ENCODE data around the gene ITPRIPL2.

ITPRIPL2 gene

DNA sequence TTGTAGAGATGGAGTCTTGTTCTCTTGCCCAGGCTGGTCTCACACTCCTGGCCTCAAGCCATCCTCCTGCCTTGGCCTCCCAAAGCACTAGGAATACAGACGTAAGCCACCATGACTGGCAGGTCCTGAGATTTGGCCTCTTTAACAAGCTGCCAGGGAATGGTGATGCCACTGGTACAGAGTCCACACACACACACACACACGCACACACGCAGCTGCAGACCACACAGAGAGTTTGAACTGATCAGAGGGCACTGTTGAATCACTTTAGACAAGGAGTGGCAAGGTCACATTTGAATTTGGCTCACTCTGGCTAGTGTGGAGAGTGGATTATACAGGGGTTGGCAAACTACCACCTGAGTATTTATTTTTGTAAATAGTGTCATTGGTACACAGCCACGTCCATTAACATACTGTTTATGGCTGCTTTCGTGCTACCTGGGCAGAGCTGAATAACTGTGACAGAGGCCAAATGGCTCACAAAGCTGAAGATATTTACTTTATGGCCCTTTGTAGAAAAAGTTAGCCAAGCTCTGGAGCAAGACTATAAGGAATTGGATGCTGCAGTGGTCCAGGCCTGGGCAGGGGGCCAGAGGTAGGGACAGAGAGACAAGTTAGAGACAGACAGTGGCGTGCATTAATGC is 9.9 kb downstream of the ITPRIPL2 start:
- DNase-seq (ENCODE audit: low read depth), result no peak

DNA sequence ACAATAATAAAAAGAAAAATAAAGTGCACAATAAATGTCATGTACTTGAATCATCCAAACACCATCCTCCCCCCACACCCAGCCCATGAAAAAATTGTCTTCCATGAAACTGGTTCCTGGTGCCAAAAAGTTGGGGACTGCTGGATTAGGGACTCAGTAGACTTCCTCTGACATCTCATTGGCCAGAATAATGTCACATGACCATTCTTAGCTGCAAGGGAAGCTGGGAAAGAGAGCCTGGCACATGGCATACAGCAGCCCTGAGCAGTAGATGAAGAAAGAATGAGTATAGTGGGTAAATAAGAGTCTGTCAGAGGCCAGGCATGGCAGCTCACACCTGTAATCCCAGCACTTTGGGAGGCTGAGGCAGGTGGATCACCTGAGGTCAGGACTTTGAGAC is 12.5 kb downstream of the ITPRIPL2 start:
- DNase-seq (ENCODE audit: low read depth), result no peak

DNA sequence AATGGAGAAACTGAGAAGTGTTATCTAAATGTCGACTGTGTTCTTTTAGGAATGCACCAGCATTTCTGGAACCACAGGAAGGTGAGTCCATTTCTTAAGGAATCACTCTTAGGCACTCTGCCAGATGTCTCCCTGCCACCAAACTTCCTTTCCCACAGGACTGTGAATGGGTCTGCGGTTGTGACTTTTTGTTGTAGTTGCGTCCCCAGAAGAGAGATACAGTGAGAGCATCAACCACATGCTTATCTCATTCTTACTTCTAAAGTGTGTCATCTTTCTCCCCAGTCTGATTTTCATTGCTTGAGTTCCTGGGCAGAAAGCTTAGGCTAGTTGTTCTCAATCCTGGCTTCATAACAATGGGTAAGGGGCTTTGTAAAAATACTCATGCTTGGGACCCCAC is 13.4 kb downstream of the ITPRIPL2 start:
- no peak for DNase-seq (ENCODE audit: low read depth)

DNA sequence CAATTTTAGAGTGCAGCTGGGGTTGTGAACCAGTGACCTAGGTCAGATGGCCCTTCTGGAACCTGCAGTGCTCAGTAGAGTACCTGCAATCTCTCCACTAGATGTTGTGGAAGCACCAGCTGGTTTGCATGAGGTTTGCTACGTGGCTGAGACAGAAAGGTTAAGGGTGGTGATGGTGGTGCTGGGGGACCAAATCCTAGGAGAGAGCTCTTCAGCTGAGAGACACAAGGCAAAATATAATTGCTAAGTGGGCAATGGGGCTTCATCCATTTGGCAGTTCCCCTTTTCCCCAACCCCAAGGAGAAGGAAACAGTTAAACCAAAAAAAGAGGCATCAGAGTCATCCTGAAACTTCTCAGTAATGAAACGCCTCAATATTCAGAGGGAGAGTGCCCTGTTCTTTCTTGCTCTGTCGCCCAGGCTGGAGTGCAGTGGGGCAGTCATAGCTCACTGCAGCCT is 13.9 kb downstream of the ITPRIPL2 start:
- DNase-seq (ENCODE audit: low read depth), result no peak

DNA sequence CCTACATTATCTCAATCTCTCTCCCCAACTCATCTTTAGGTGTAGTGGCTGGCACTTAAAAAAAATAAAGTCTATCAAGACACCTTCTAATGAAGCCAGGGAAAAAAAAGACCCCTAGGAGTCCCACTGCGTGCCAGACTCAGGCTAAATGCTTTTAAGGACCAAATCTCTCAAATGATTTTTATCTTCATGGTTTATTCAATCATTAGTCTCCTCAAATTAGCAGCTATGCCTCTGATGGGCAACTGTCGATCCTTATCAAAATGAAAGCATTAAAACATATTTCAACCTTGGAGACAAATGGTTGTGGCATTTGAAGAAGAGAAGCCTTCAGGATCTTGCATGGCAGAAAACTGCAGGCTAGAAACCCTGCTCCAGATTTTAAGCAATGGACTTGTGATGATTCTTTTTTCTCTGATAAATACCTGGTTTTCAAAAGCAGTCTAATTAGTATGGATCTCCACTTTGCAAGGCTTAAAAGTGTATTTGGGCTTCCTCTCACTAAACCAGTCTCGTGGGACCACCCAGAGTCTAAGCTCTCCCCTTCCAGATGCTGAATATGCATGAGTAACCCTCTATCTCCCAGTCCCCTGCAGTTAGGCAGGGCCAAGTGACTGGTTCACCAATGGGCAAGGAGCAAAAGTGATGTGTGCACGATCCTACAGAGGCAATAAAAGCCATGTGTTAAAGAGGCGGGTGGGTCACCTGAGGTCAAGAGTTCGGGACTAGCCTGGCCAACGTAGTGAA is 14.9 kb downstream of the ITPRIPL2 start:
- no peak for DNase-seq (ENCODE audit: low read depth)

DNA sequence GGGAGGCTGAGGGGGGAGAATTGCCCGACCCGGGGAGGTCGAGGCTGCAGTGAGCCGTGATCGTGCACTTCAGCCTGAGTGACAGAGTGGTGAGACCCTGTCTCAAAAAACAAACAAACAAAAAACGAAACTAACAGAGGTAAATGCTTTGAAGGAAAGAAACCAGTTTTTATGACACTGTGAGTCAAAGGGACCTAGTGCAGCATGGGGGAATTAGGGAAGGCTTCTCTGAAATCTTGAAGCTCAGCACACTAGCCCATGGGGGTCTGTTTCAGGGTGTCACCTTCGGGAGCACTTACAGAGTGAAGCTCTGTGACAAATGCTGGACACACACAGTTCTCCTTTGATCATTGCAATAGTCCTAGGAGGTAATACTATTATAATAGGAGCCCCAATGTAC is 16.6 kb downstream of the ITPRIPL2 start:
- no peak for DNase-seq (ENCODE audit: low read depth)

DNA sequence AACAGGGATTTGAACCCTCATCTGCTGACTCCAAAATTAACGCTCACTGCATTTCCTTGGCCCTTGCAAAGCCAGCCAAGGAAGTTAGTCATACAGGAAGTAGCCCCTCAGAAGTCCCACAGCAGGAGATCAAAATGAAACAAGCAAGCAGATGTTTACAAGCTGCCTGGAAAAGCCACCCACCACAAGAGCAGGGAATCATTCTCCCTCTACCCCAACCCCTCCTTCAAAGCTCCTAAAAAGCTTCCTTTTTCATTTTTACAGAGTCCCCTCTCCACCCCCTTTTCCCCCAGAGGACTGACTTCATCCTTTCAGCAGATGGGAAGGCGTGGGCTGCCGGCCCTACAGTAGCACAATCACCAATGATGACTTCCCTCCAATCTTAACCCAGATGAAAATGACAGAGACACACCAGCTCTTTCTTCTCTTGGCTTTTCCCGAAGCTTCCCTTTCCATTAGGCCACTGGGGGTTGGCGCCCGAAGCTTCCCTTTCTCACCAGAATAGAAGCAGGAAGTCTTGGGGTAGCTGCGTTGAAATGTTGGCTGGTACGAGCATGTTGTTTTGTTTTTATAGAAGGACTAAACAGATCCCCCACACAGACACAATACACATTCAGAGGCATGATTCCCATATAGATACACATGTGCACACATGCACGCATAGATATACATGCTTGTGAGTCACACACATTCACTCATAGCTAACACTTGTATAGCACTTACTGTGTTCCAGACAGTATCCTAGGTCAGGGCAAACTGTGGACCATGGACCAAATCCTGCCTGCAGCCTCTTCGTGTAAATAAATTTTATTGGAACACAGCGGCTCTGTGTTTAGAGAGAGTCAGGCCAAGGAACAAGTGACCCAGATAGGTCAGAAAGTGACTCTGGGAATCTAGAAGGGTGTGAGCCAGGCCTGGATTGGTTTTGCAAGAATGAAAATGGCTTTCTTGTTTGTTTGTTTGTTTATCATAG is 17.4 kb downstream of the ITPRIPL2 start:
- no peak for DNase-seq (ENCODE audit: low read depth)

DNA sequence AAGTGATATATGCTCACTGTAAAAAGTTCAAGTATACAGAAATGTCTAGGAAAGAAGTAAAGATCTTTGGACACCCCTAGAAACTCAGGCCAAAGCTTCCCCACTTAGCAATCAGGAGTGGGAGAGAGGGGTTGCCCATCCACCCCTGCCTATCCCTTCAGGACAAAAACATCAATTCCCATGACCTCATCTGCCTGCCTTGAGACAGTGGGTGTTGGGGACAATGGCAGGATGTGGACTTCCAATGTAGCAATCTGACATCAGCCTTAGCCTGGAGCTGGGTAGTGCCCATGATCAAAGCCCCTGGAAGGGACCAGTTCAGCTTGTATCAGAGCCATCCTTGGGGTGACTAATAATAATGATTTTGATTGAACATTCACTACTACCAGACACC is 18.1 kb downstream of the ITPRIPL2 start:
- no peak for DNase-seq (ENCODE audit: low read depth)

DNA sequence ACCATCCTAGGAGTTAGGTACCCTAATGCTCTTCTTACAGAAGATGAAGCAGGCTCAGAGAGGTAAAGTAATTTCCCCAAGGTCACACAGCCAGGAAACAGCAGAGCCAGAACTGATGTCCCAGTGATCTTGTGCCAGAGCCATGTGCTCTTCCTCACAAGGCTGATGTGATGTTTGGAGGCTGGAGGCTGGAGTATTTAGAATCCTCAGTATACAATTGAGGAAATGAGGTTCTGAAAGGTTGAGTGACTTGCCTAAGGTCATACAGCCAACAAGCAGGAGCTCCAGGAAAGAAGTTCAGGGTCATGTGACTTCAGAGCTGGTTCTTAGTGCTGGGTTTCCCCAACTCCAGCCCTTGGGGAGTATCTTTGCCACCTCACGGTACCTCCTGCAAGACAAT is 18.5 kb downstream of the ITPRIPL2 start:
- no peak for DNase-seq (ENCODE audit: low read depth)

DNA sequence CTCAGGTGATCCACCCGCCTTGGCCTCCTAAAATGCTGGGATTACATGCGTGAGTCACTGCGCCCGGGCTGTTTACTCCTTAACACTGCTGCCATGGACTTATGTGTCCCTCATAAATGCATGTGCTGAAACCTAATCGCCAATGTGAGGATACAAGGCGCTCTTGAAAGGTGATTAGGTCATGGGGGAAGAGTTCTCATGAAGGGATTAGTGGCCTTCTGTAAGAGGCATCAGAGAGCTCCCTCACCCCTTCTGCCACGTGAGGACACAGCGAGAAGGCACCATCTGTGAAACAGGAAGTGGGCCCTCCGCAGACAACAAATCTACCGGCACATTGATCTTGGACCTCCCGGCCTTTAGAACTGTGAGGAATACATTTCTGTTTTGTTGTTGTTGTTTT is 19.1 kb downstream of the ITPRIPL2 start:
- DNase-seq (ENCODE audit: low read depth), result no peak

DNA sequence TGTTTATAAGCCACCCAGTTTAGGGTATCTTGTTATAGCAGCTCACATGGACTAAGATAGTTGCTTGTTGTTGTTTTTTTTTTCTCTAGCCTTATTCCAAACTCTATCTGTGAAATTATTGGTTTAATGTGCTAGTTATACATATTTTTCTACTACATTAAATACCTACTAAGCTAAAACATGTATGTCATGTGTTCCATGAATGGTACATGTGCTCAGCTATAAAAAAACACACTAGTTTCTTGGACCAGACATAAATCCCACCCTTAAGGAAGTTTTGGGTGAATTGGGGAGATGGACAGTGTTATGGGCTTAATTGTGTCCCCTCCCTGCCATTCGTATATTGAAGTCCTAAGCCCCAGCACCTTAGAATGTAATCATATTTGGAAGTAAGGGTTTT is 19.8 kb downstream of the ITPRIPL2 start:
- DNase-seq (ENCODE audit: low read depth), result no peak

DNA sequence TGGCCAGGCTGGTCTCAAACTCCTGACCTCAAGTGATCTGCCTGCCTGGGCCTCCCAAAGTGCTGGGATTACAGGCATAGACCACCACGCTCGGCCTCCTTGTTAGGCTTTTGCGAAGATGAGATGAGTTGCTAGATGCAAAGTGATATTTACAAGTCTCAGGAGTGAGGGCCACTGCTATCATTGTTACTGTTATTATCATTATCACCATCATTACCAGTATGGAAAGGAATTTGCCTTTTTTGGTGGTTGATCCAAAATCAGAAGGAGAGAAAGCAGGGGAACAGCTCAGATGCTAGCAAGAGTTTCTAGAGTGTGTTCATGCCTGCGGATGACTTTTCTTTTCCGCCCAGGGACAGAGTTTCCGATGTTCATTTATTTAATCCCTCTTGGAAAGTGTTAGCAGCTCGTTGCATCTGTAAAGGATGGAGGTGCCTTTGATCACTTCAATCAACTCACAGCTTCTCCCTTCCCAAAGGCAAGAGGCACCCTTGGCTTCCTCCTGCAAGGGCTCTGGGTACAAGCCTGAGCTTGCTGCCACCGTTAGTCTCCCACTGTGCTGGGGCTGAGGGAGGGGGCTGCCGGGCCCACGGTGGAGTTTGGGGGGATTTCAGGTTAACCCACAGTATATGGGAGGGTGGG is 21.6 kb downstream of the ITPRIPL2 start:
- DNase-seq (ENCODE audit: low read depth), result no peak

DNA sequence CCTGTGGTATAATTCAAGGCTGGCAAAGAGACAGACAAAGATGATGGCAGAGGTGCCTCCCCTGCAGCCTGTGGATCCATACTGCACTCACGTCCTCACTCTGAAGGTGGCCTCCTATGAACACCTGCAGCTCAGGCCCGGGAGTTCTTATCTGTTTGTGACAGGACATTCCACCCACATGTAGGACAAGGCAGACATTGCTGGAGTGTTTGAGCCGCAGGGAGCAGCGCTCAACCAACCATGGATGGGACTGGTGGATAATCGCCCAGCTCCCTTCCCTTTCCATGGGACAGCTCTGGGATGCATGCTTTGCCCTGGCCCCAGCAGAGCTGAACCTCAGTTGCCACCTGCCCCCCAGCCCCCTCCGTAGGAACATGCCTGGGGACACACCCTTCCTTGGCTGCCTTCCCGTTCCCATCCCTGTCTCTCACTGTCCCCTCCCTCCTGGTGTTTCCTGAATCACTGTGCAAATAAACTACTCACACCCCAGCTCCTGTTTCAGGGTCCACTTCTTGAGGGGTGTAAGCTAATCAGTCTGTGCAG is 22.2 kb downstream of the ITPRIPL2 start:
- no peak for DNase-seq (ENCODE audit: low read depth)

DNA sequence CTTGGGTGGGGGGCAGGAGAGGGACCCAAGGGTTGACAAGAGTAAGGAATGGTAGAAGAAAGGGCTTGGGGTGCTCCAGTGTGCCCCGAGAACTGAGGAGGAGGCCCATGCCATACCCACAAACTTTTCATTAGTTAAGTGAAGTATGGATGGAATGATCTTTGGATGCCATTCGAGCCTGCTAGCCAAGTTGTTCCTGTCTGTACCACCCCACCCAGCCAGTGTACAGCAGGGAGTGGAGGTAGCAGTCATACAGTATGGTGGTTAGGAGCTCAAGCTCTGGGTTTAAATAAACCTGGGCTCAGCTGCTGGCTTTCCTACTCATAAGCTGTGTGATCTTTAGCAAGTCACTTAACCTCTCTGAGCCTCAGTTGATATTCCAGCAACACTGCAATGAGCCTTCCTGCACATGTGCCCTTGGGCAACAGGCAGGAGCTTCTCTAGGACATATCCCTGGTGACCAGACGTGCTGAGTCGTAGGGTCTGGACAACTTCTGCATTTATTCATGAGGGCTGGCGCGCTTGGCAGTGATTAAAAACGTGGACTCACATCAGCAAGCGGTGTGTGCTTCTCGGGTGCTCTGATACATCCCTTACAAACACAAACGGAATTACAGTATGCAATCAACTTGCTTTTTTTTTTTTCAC is 22.9 kb downstream of the ITPRIPL2 start:
- no peak for DNase-seq (ENCODE audit: low read depth)

DNA sequence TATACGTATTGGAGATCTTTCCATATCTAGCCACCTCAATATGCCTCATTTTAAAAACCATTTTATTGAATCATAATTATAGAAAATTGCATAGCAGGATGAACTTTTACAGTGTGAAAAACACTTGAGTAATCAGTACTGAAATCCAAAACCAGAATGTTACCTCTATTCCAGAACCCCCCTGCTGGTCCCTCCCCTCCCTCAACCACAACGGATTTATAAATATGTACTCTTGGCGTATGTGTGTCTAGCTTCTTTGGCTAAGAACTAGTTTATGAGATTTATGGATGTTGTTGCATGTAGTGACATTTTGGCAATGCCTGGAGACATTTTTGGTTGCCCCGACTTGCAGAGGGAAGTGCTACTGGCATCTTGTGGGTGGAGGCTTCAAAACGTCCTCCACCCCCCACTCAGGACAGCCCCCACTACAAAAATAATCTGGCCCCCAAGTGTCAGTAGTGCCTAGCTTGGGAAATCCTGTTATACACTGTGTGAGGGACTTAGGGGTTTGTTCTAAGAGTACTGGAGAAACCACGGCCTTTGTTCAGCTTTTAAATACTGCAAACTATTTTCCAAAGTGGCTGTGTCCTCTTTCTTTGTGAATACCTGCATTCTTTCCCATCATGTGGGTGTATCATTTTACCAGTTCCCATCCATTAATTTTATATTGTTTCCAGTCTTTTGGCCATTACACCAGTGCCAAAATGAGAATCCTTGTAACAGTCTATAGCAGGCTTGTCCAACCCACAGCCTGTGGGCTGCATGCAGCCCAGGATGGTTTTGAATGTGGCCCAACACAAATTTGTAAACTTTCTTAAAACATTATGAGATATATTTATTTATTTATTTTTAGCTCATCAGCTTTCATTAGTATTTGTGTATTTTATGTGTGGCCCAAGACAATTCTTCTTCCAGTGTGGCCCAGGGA is 23.7 kb downstream of the ITPRIPL2 start:
- no peak for DNase-seq (ENCODE audit: low read depth)

DNA sequence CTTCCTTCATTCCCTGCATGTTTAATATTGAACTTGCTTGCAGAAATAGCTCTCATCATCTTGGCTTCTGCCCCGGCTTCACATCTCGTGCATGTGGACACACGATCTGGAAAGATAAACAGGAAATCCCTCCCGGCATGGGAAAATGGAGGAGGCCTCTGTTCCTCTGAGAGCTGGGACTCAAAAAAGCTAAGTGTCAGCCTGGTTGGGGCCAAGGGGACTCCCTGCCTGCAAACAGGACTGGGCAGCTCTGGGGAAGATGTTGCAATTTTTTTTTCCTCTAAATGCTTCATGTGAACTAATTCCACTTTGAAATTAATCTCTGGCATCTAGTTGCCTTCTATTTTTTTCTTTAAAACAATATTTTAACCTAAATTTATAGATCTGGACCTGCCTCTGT is 24.8 kb downstream of the ITPRIPL2 start:
- DNase-seq (ENCODE audit: low read depth), result no peak

DNA sequence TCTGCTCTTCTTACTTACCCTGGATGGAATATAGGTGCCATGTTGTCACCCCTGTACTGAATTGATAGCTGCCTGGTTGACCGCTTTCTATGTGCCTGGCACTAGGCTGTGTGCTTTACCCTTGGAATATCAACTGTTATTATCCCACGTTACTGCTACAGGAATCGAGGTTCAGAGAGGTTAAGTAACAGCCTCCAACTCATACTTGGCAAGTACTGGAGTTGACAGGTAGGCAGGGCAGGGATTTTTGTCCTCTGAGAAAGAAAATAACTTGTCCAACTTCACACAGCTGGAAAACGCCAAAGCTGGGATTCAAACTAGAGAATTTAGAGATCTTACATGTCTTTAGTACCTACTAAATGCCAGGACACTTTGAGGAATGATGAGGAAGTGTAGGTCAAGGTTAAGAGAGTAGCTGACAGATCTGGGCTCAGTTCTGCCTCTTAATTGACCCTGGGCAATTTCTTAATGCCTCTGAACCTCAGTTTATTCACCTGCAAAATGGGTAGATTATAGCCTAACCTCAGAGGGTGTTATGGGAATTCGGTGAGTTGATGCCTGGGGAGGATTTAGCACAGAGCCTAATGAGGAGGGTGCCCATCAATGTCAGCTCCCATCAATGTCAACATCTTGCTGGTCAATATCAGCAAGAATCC is 25.8 kb downstream of the ITPRIPL2 start:
- DNase-seq (ENCODE audit: low read depth), result no peak

DNA sequence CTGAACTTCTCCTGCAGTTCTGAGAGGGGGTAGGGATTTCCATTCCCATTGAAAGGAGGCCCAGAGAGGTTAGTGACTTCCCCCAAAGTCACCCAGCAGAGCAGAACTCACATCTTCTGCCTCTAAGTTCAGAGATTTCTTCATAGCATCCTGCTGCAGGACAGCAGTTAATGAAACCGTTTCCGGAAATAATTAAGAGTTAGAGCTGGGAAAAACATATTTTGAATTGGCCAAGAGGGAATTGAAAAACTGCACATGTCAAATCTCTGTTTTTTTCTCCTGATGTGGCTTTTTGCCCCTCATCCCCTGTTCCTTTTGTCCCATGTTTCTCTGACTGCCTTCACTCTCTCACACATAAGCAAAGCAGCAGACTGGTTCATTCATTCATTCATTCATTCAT is 26.6 kb downstream of the ITPRIPL2 start:
- DNase-seq (ENCODE audit: low read depth), result no peak

DNA sequence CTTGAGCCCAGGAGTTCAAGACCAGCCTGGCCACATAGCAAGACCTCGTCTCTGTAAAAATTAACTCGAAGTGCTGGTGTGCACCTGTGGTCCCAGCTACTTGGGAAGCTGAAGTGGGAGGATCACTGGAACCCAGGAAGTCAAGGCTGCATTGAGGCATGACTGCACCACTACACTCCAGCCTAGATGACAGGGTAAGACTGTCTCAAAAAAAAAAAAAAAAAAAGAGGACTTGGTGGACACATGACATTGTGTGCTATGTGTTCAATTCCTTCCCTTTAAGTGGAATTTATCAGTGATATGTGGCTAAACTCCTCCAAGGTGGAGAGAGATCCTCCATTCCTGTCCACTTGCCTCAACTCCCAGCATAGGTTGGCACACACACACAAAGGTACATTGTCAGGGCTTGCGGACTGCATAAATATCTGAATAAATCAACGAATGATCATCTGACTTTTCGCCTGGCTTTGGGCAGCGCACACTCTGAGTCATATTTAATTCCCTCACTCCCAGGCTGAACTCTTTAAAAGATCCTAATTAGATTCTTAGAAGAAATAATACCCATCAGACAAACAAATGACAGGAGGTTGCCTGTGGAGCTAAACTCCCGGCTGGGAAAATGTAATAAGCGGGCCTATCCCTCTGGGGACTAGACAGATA is 29.3 kb downstream of the ITPRIPL2 start:
- DNase-seq (ENCODE audit: low read depth), result no peak

Measured in activated T-helper 9 cell treated with anti-CD3 and anti-CD28 coated beads, Interleukin-2, amount 50 U/mL, for 16 hours (primary cell).